B cell (primary cell): ENCODE data around the gene TENT4B.

Source experiments
- EZH2 ChIP-seq: IDR thresholded peaks from 2 replicates; pipeline ENCODE4 v1.6.1; 2012; ENCODE audit warnings: borderline replicate concordance, low read depth, mild to moderate bottlenecking, moderate library complexity, low read length; ENCODE audit not compliant: insufficient read depth, poor library complexity, severe bottlenecking
- TF ChIP-seq, protein P1 (sequence below): fragments of 200-600 bp; IDR thresholded peaks from one replicate; pipeline ENCODE4 v1.8.0; 2022; ENCODE audit warnings: antibody characterized with exemption, mild to moderate bottlenecking

GRCh38 chr16:50268352-50268751, 115.2 kb downstream of the TENT4B start:
- TF ChIP-seq, protein P1, sequence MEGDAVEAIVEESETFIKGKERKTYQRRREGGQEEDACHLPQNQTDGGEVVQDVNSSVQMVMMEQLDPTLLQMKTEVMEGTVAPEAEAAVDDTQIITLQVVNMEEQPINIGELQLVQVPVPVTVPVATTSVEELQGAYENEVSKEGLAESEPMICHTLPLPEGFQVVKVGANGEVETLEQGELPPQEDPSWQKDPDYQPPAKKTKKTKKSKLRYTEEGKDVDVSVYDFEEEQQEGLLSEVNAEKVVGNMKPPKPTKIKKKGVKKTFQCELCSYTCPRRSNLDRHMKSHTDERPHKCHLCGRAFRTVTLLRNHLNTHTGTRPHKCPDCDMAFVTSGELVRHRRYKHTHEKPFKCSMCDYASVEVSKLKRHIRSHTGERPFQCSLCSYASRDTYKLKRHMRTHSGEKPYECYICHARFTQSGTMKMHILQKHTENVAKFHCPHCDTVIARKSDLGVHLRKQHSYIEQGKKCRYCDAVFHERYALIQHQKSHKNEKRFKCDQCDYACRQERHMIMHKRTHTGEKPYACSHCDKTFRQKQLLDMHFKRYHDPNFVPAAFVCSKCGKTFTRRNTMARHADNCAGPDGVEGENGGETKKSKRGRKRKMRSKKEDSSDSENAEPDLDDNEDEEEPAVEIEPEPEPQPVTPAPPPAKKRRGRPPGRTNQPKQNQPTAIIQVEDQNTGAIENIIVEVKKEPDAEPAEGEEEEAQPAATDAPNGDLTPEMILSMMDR, result no peak
- TF ChIP-seq EZH2, result no peak
